Smooth muscle cell (in vitro differentiated cells): Measurements from ENCODE around the gene SPATC1L. TPM values are rescaled to one million over a fixed set of nuclear protein-coding genes. Genes with fewer than 3 reads are reported as not detected.

Experiments
- DNase-seq: peaks from one replicate; lab custom pipeline; 2025; ENCODE audit not compliant: unreplicated experiment; lab: John Stamatoyannopoulos, UW
- H2AFZ ChIP-seq: fragments of 200-600 bp; sonication (generic); 2 replicates; pipeline ENCODE4 v1.6.0; 2016; ENCODE audit warnings: antibody characterized with exemption, low read depth, mild to moderate bottlenecking
- H3F3A ChIP-seq: fragments of 200-600 bp; sonication (generic); 2 replicates; pipeline ENCODE4 v1.6.0; 2017; ENCODE audit warnings: antibody characterized with exemption, low read depth
- H3K27ac ChIP-seq: fragments of 200-600 bp; sonication (generic); 2 replicates; pipeline ENCODE4 v1.5.1; 2016; ENCODE audit warnings: low read depth, mild to moderate bottlenecking
- H3K27me3 ChIP-seq: fragments of 200-600 bp; sonication (generic); 2 replicates; pipeline ENCODE4 v1.6.1; 2016; ENCODE audit warnings: low read depth, mild to moderate bottlenecking
- H3K36me3 ChIP-seq: fragments of 200-600 bp; sonication (generic); 2 replicates; pipeline ENCODE4 v1.5.1; 2016; ENCODE audit warnings: low read depth
- H3K4me1 ChIP-seq: fragments of 200-600 bp; sonication (generic); 2 replicates; pipeline ENCODE4 v1.5.1; 2016; ENCODE audit warnings: low read depth
- H3K4me2 ChIP-seq: fragments of 200-600 bp; sonication (generic); 2 replicates; pipeline ENCODE4 v1.6.0; 2016; ENCODE audit warnings: mild to moderate bottlenecking
- H3K4me3 ChIP-seq: fragments of 200-600 bp; sonication (generic); 2 replicates; pipeline ENCODE4 v1.5.1; 2016; ENCODE audit warnings: mild to moderate bottlenecking
- H3K79me2 ChIP-seq: fragments of 200-600 bp; sonication (generic); 2 replicates; pipeline ENCODE4 v1.6.0; 2016; ENCODE audit warnings: low read depth, mild to moderate bottlenecking
- H3K9ac ChIP-seq: fragments of 200-600 bp; sonication (generic); 2 replicates; pipeline ENCODE4 v1.6.0; 2016; ENCODE audit warnings: low read depth
- H3K9me3 ChIP-seq: fragments of 200-600 bp; sonication (generic); replicated peaks from 2 replicates; pipeline ENCODE4 v1.5.1; 2016; ENCODE audit warnings: low read depth
- H4K20me1 ChIP-seq: fragments of 200-600 bp; sonication (generic); 2 replicates; pipeline ENCODE4 v1.6.0; 2016; ENCODE audit warnings: low read depth
- CTCF ChIP-seq: fragments of 200-600 bp; sonication (generic); IDR thresholded peaks from 2 replicates; pipeline ENCODE4 v1.5.1; 2017; ENCODE audit warnings: borderline replicate concordance, mild to moderate bottlenecking, antibody characterized with exemption; ENCODE audit not compliant: insufficient read depth, poor library complexity, severe bottlenecking
- WGBS: methylation state at CpG from one replicate; pipeline ENCODE4 v1.1.7; 2016; ENCODE audit warnings: low lambda C conversion rate; 5-methylcytosine and 5-hydroxymethylcytosine counted together
- polyA plus RNA-seq: library from polyadenylated mRNA; unstranded; fragments of >200 nt; fragmentation: Nextera tagmentation; extraction: Ambion mirVana; gene quantifications from 2 replicates; pipeline ENCODE4 v1.2.1, GENCODE V29; 2016
- total RNA-seq: library from RNA; depleted of rRNA; stranded (reverse); fragments of >200 nt; gene quantifications from 2 replicates; pipeline ENCODE4 v1.2.3, GENCODE V29; 2014

The SPATC1L gene
- total and polyA plus RNA-seq, 2 experiments from 2014 or later = 6.4 to 36.5 TPM

DNA sequence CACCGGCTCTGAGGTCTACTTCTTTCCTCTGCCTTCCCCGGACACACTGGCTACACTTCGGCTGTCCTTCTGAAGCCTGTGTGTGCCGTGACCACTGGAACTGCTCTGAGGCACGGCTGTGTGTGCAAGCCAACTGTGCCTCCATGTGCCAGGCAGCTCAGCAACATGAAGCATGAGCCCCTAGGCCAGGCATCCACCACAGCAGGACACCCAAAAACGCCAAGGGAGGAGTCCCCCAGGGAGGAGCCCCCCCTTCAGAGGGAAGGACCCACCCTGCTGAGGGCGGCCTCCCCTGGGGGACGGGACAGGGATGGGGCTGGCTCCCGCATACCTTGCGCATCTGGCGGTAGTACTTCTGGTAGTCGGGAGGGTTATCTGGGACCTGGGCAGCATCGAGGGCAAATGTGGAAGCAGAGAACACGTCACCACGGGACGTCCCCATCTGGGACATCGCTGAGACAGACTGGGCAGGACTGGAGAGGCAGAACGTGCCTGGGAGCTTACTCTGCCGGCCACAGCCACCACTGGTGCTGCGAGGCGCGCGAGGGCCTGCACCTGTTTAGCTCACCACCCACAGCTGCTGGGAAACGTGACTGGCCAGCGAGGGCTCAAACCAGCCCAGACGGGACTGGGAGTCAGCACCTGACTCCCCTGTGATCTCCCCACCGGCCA lies 23.8 kb upstream of the SPATC1L start:
- Histone ChIP-seq H3K79me2 (no peaks in the 10 kb centered on the region), H4K20me1 (no peaks in the 10 kb centered on the region), H3K36me3 (peaks cover 7% of the 10 kb centered on the region), H3K27me3 (no peaks in the 10 kb centered on the region), H3F3A (peaks cover 7% of the 10 kb centered on the region), H3K9me3 (no peaks in the 10 kb centered on the region), H3K4me2 (no peak overlapping the region), H3K4me3 (no peak overlapping the region), H2AFZ (no peak overlapping the region), H3K9ac (no peak overlapping the region), H3K4me1 (no peaks in the 10 kb centered on the region), H3K27ac (no peak overlapping the region)
- WGBS = 95% methylated on average over 26 of the region's 27 CpGs
- TF ChIP-seq CTCF = no peak
- DNase-seq = no peak

GRCh38 chr21:46207006-46207919 lies 23.0 kb upstream of the SPATC1L start:
- no peak for TF ChIP-seq CTCF
- no peak for DNase-seq
- H3K9ac ChIP-seq = no peak overlapping the region
- no peaks in the 10 kb centered on the region for H3K27me3 ChIP-seq
- H3K9me3 ChIP-seq = no peaks in the 10 kb centered on the region
- no peaks in the 10 kb centered on the region for H3K79me2 ChIP-seq
- no peak overlapping the region for H3K4me2 ChIP-seq
- H3K36me3 ChIP-seq = peaks cover 7% of the 10 kb centered on the region
- peaks cover 7% of the 10 kb centered on the region for H3F3A ChIP-seq
- no peak overlapping the region for H3K27ac ChIP-seq
- WGBS = 98% methylated on average over 21 of the region's 21 CpGs
- H4K20me1 ChIP-seq = no peaks in the 10 kb centered on the region
- no peak overlapping the region for H2AFZ ChIP-seq
- H3K4me1 ChIP-seq = no peaks in the 10 kb centered on the region
- no peak overlapping the region for H3K4me3 ChIP-seq

DNA sequence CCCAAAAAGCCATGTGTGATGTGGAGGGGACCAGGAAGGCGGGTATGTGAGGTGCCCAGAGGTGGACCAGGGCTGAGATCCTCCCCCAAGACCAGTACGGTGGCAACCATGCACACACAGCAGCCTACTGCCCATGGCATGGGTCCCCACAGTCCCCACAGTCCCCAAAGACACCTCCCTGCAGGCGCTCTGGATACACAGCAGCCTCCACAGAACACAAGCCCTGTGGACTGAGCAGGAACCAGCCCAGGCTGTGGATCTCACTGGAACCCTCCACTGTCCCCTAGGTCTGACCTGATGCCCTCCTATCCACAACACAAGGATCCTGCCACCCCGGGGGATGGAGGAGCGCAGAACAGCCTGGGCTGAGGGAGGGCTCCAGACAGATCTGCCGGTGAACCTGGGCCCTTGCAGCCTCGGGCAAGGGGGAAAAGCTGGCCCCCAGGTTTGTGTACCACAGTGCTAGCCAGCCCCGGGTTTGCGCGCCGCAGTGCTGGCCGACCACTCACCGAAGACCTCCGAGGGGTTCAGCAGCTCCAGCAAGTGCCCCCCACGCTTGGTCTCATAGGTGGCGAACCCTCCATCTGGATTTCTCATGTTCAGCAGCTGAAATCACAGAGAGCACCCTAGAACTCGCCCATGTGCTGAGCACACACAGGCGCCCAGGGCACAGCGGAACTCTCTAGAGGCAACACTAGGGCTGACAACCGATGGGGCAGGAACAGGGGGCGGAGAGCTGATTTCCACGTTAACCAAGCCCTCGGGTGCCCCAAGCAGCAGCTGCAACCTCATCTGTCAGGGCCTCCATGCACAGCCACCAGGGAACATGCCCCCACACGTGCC lies 22.1 kb upstream of the SPATC1L start:
- Histone ChIP-seq H3K9me3 (no peaks in the 10 kb centered on the region), H3K9ac (no peak overlapping the region), H3K27me3 (no peaks in the 10 kb centered on the region), H3K4me1 (no peaks in the 10 kb centered on the region), H3K27ac (no peak overlapping the region), H3K79me2 (no peaks in the 10 kb centered on the region), H3F3A (peaks cover 7% of the 10 kb centered on the region), H3K36me3 (peaks cover 7% of the 10 kb centered on the region), H3K4me2 (no peak overlapping the region), H3K4me3 (no peak overlapping the region), H2AFZ (no peak overlapping the region), H4K20me1 (no peaks in the 10 kb centered on the region)
- WGBS = 94% methylated on average over 24 of the region's 24 CpGs
- TF ChIP-seq CTCF = no peak
- DNase-seq = no peak
